Endothelial cell of umbilical vein (primary cell): ENCODE measurements around the gene WDHD1. TPM values are rescaled to one million over a fixed set of nuclear protein-coding genes. Genes with fewer than 3 reads are reported as not detected.

Source experiments
- BruUV-seq: library from RNA; stranded (reverse); fragments of 400-500 nt; replicated peaks from 2 replicates; lab custom pipeline; 2021; lab: Mats Ljungman, UMichigan
- CTCF ChIA-PET: fragments of 300-600, 350-600 bp; sonication (Branson Sonifier 250); formaldehyde crosslinking; loops from one replicate; lab custom pipeline; 2021; ENCODE audit warnings: antibody characterized with exemption, inconsistent platforms; lab: Charles Lee
- POLR2A ChIA-PET: fragments of 300-600, 350-600 bp; sonication (Branson Sonifier 250); formaldehyde crosslinking; loops from one replicate; lab custom pipeline; 2021; ENCODE audit warnings: antibody characterized with exemption, inconsistent platforms; lab: Charles Lee
- DNase-seq: peaks from one replicate; pipeline ENCODE4 v3.0.0-alpha.2; 2011; ENCODE audit warnings: low read depth, low spot score
- FAIRE-seq: peaks from 2 replicates; lab custom pipeline; 2011; peaks lifted over from hg19 to GRCh38; lab: Jason Lieb, UNC
- H2AFZ ChIP-seq: 2 replicates; pipeline ENCODE4 v1.6.0; 2012; ENCODE audit warnings: low read depth, low read length, control low read depth, inconsistent platforms
- H3K27ac ChIP-seq: 2 replicates; pipeline ENCODE4 v1.5.1; 2011; ENCODE audit warnings: low read depth, mild to moderate bottlenecking, control low read depth, low read length, moderate library complexity; ENCODE audit not compliant: insufficient read depth
- H3K27me3 ChIP-seq, 2 experiments: 2 replicates each; pipeline versions ENCODE4 v1.6.0 to v1.6.1; 2011; ENCODE audit warnings: low read length in 2 of 2, mixed read lengths in 1 of 2; ENCODE audit not compliant: control insufficient read depth in 2 of 2, insufficient read depth in 2 of 2
- H3K36me3 ChIP-seq, 2 experiments: 2 replicates in 1 of 2; 3 replicates in 1 of 2; pipeline ENCODE4 v1.5.1; 2011; ENCODE audit warnings: low read length in 2 of 2, mild to moderate bottlenecking in 1 of 2, moderate library complexity in 1 of 2; ENCODE audit not compliant: control insufficient read depth in 2 of 2, insufficient read depth in 2 of 2; ENCODE audit errors: extremely low read depth in 1 of 2
- H3K4me1 ChIP-seq: 3 replicates; pipeline ENCODE4 v1.5.1; 2011; ENCODE audit warnings: mild to moderate bottlenecking, low read length; ENCODE audit not compliant: control insufficient read depth, insufficient read depth; ENCODE audit errors: extremely low read depth
- H3K4me2 ChIP-seq: 2 replicates; pipeline ENCODE4 v1.6.1; 2011; ENCODE audit warnings: low read length, control low read depth, mixed read lengths; ENCODE audit not compliant: insufficient read depth
- H3K4me3 ChIP-seq, 3 experiments: fragments of 200-600 bp in 1 of 3; sonication (generic), shearing (Covaris generic) in 1 of 3; replicated peaks in 1 of 3; 2 replicates each; pipeline ENCODE4 v1.5.1; 2011 to 2016; ENCODE audit warnings: control low read depth in 3 of 3, low read length in 3 of 3, mild to moderate bottlenecking in 2 of 3, inconsistent platforms in 1 of 3, low read depth in 1 of 3, moderate library complexity in 1 of 3; ENCODE audit not compliant: insufficient read depth in 1 of 3
- H3K79me2 ChIP-seq: 2 replicates; pipeline ENCODE4 v1.6.0; 2012; ENCODE audit warnings: low read length, inconsistent platforms; ENCODE audit not compliant: control insufficient read depth, insufficient read depth
- H3K9ac ChIP-seq: replicated peaks from 2 replicates; pipeline ENCODE3; 2011; ENCODE audit warnings: low read length, control low read depth; ENCODE audit not compliant: insufficient read depth; ENCODE audit errors: extremely low read depth
- H3K9me1 ChIP-seq: replicated peaks from 3 replicates; pipeline ENCODE4 v1.6.0; 2011; ENCODE audit warnings: mild to moderate bottlenecking, low read length; ENCODE audit not compliant: control insufficient read depth, insufficient read depth; ENCODE audit errors: extremely low read depth
- H3K9me3 ChIP-seq: replicated peaks from 2 replicates; pipeline ENCODE4 v1.5.1; 2012; ENCODE audit warnings: low read length, inconsistent platforms; ENCODE audit not compliant: control insufficient read depth, insufficient read depth
- H4K20me1 ChIP-seq: replicated peaks from 2 replicates; pipeline ENCODE3; 2011; ENCODE audit warnings: mild to moderate bottlenecking, low read length; ENCODE audit not compliant: control insufficient read depth, insufficient read depth; ENCODE audit errors: extremely low read depth
- CTCF ChIP-seq, 2 donors: IDR thresholded peaks; 1 replicate in 1 of 2; 2 replicates in 1 of 2; pipeline ENCODE4 v1.5.1; 2011; ENCODE audit warnings: low read length in 2 of 2, mild to moderate bottlenecking in 2 of 2, moderate library complexity in 2 of 2, control low read depth in 1 of 2, inconsistent platforms in 1 of 2, low read depth in 1 of 2; ENCODE audit not compliant: insufficient read depth in 1 of 2; ENCODE audit errors: extremely low read depth in 1 of 2
- EZH2 ChIP-seq: IDR thresholded peaks from 2 replicates; pipeline ENCODE4 v1.6.1; 2012; ENCODE audit warnings: borderline replicate concordance, low read depth, mild to moderate bottlenecking, moderate library complexity, low read length, inconsistent platforms; ENCODE audit not compliant: severe bottlenecking
- FOS ChIP-seq: IDR thresholded peaks from 2 replicates; pipeline ENCODE4 v1.6.1; 2011; ENCODE audit warnings: mild to moderate bottlenecking, low read length, moderate library complexity, borderline replicate concordance; ENCODE audit not compliant: insufficient read depth
- GATA2 ChIP-seq: IDR thresholded peaks from 2 replicates; pipeline ENCODE4 v1.7.0; 2011; ENCODE audit warnings: low read depth, mild to moderate bottlenecking, moderate library complexity, mixed read lengths, low read length; ENCODE audit not compliant: insufficient read length, insufficient read depth
- JUN ChIP-seq: IDR thresholded peaks from 2 replicates; pipeline ENCODE4 v1.6.1; 2011; ENCODE audit warnings: borderline replicate concordance, low read depth; ENCODE audit not compliant: insufficient read length, insufficient read depth
- MAX ChIP-seq: IDR thresholded peaks from 2 replicates; pipeline ENCODE4 v1.6.1; 2011; ENCODE audit not compliant: insufficient read depth, insufficient read length
- MYC ChIP-seq: IDR thresholded peaks from one replicate; pipeline ENCODE4 v1.6.1; 2011; ENCODE audit warnings: mild to moderate bottlenecking, low read depth, low read length
- POLR2A ChIP-seq: IDR thresholded peaks from 2 replicates; pipeline ENCODE4 v1.6.1; 2012; ENCODE audit warnings: low read depth, mild to moderate bottlenecking, control low read depth, low read length
- POLR2AphosphoS5 ChIP-seq: IDR thresholded peaks from 2 replicates; pipeline ENCODE4 v1.6.1; 2012; ENCODE audit warnings: low read depth, mild to moderate bottlenecking, control low read depth, low read length, moderate library complexity; ENCODE audit not compliant: insufficient read depth
- dilution Hi-C: fragments of 300-500 bp; cut with MboI; formaldehyde crosslinking; loops from one replicate; pipeline ENCODE4 v1.15.0; 2019; ENCODE audit warnings: low sequenced_read_pairs; ENCODE audit not compliant: extremely low pct_ligation_motif_present
- intact Hi-C: fragments of 100-400 bp; cut with micrococcal nuclease; formaldehyde crosslinking; loops from one replicate; pipeline ENCODE4 v1.10.0; 2022
- polyA plus RNA-seq, 4 experiments: library from polyadenylated mRNA; depleted of rRNA in 3 of 4; stranded (reverse) in 3 of 4; unstranded in 1 of 4; fragments of >200 nt; gene quantifications; 2 replicates each; pipeline versions ENCODE4 v1.2.1 to v1.2.3, GENCODE V29; 2011 to 2012; ENCODE audit warnings: missing spikeins in 1 of 4
- total RNA-seq: library from RNA; stranded (reverse); gene quantifications from 2 replicates; pipeline ENCODE4 v1.2.3, GENCODE V29; 2021

WDHD1 gene
- total and polyA plus RNA-seq, 2 donors (not counting 3 experiments of a cell fraction or from before 2014, with no cell fraction given): 3.1 to 22.5 TPM

- intact Hi-C loops: no loop called here
Measured at GRCh38 chr14:55062517-55063351, 35.8 kb upstream of the WDHD1 start.

More at GRCh38 chr14:55062517-55063351, 35.8 kb upstream of the WDHD1 start:
- Histone ChIP-seq H3K9me1 (no peaks in the 10 kb centered on the region), H2AFZ (no peak overlapping the region), H4K20me1 (peaks cover 7% of the 10 kb centered on the region), H3K27me3 (no peaks in the 10 kb centered on the region), H3K9ac (no peak overlapping the region), H3K4me3 (no peak overlapping the region), H3K4me1 (no peaks in the 10 kb centered on the region), H3K36me3 (peaks cover 7 to 23% of the 10 kb centered on the region in 2 experiments), H3K79me2 (peaks cover 44% of the 10 kb centered on the region), H3K9me3 (no peaks in the 10 kb centered on the region), H3K27ac (no peak overlapping the region), H3K4me2 (no peak overlapping the region)
- TF ChIP-seq FOS: no peak
- TF ChIP-seq POLR2A: no peak
- no peak for TF ChIP-seq CTCF (IDR thresholded peaks at IDR 0.05; ENCODE audit: extremely low read depth in 1 of 2, insufficient read depth in 1 of 2, low read depth in 1 of 2, low read length in 2 of 2)
- TF ChIP-seq POLR2AphosphoS5: no peak
- no peak for TF ChIP-seq EZH2
- TF ChIP-seq GATA2: no peak
- TF ChIP-seq MAX: no peak
- TF ChIP-seq MYC: no peak
- no peak for TF ChIP-seq JUN
- POLR2A ChIA-PET: no interaction called here
- DNase-seq (no peak), FAIRE-seq (no peak)
- CTCF ChIA-PET: interaction anchor here (1.5 to 3.3 kb wide), 2 partner anchors 10 to 11 kb away, joined by 5 to 14 read pairs; partner anchors contain the start of gene MAPK1IP1L
- dilution Hi-C loops: no loop called here
- BruUV-seq: TSS peak; percentile 26
